Measurements from ENCODE around the gene CFAP20DC. TPM values are rescaled to one million over a fixed set of nuclear protein-coding genes. Genes with fewer than 3 reads are reported as not detected.
"Not testable (repeated sequence)": the region's sequence is repeated elsewhere in the genome, so short reads cannot be mapped to it uniquely, and the experiment has no call there.

Gene CFAP20DC
- total RNA-seq, 1 experiment from 2014 or later: 5.8 TPM

DNA sequence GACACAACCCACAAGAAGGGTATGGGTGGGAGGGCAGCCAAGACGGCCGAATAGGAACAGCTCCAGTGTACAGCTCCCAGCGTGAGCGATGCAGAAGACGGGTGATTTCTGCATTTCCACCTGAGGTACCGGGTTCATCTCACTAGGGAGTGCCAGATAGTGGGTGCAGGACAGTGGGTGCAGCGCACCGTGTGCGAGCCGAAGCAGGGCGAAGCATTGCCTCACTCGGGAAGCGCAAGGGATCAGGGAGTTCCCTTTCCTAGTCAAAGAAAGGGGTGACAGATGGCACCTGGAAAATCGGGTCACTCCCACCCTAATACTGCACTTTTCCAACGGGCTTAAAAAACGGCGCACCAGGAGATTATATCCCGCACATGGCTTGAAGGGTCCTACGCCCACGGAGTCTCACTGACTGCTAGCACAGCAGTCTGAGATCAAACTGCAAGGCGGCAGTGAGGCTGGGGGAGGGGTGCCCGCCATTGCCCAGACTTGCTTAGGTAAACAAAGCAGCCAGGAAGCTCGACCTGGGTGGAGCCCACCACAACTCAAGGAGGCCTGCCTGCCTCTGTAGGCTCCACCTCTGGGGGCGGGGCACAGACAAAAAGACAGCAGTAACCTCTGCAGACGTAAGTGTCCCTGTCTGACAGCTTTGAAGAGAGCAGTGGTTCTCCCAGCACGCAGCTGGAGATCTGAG is 243.1 kb downstream of the CFAP20DC start:
- not testable (repeated sequence) for DNase-seq, H3K36me3 ChIP-seq, H3K27me3 ChIP-seq, H3K4me3 ChIP-seq, H3K9me3 ChIP-seq

- Histone ChIP-seq H3K27me3 (no peaks in the 10 kb centered on the region), H3K9me3 (no peaks in the 10 kb centered on the region), H3K4me3 (no peak overlapping the region), H3K36me3 (no peaks in the 10 kb centered on the region)
- no peak for DNase-seq
These were observed 244.9 kb downstream of the CFAP20DC start for GRCh38 chr3:58804914-58805313.

DNA sequence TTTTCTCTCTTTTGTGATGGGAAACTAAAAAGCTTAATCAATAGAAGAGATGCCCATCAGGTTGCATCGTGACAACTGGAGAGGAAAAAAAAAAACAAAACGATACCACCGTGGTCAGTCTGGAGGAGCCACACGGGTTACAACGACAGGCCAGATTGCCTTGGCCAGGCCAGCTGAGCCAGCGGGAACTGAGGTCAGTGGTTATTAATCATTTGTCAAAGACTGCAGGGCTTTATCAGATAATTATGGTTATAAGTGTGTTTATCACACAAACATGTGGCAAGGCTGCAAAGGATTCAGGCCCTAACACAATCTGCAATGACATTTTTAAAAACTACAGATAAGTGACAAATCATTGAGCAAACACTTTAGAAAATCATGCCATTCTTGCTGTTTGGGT is 248.3 kb downstream of the CFAP20DC start:
- DNase-seq: no peak
- Histone ChIP-seq H3K36me3 (no peaks in the 10 kb centered on the region), H3K9me3 (no peaks in the 10 kb centered on the region)

GRCh38 chr3:58800940-58801339 is 248.9 kb downstream of the CFAP20DC start:
- no peak for DNase-seq
- no peaks in the 10 kb centered on the region for H3K9me3 ChIP-seq
- H3K4me3 ChIP-seq: no peak overlapping the region
- H3K36me3 ChIP-seq: no peaks in the 10 kb centered on the region
- no peaks in the 10 kb centered on the region for H3K27me3 ChIP-seq

More for the DNA sequence above, 248.3 kb downstream of the CFAP20DC start:
- Histone ChIP-seq H3K4me3 (no peak overlapping the region), H3K27me3 (no peaks in the 10 kb centered on the region)

GRCh38 chr3:58800032-58800431 is 249.8 kb downstream of the CFAP20DC start:
- H3K27me3 ChIP-seq: no peaks in the 10 kb centered on the region
- DNase-seq: no peak
- H3K4me3 ChIP-seq: no peak overlapping the region
- no peaks in the 10 kb centered on the region for H3K36me3 ChIP-seq
- H3K9me3 ChIP-seq: no peaks in the 10 kb centered on the region

GRCh38 chr3:58799271-58799670 is 250.6 kb downstream of the CFAP20DC start:
- Histone ChIP-seq H3K27me3 (no peaks in the 10 kb centered on the region), H3K9me3 (no peaks in the 10 kb centered on the region), H3K4me3 (no peak overlapping the region), H3K36me3 (no peaks in the 10 kb centered on the region)
- DNase-seq: no peak

DNA sequence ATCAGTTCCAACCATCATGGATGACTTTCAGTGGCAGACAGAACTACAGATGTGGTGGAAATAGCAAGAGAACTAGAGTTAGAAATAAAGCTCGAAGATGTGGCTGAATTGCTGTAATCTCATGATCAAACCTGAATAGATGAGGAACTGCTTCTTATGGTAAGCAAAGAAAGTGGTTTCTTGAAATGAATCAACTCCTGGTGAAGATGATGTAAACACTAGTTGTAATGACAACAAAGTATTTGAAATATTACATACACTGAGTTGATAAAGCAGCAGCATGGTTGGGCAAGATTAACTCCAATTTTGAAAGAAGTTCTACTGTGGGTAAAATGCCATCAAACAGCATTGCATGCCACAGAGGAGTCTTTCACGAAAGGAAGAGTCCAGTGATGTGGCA is 251.5 kb downstream of the CFAP20DC start:
- no peak overlapping the region for H3K4me3 ChIP-seq
- H3K36me3 ChIP-seq: no peaks in the 10 kb centered on the region
- no peaks in the 10 kb centered on the region for H3K9me3 ChIP-seq
- DNase-seq: no peak
- no peaks in the 10 kb centered on the region for H3K27me3 ChIP-seq

DNA sequence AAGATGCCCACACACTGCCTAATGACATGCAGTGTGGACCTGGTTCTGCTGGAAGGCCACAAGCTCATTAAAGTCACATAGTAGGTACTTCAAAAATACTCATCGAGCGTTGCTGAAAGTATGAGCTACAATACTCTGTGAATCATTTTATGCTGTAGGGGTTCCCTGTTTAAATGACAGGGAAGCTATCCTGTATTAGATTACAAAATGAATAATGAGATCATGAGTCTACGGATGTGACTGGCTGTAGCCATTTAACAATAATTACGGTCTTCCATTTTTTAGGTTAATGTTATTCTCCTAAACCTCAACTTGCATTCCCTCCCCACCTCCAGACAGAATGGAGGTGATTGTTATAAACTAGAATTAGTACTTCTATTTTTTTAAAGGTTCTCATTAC is 255.1 kb downstream of the CFAP20DC start:
- H3K36me3 ChIP-seq: no peaks in the 10 kb centered on the region
- H3K27me3 ChIP-seq: no peaks in the 10 kb centered on the region
- H3K9me3 ChIP-seq: no peaks in the 10 kb centered on the region
- no peak for DNase-seq
- no peak overlapping the region for H3K4me3 ChIP-seq

- Histone ChIP-seq H3K27me3 (no peaks in the 10 kb centered on the region), H3K9me3 (no peaks in the 10 kb centered on the region), H3K36me3 (no peaks in the 10 kb centered on the region), H3K4me3 (no peak overlapping the region)
- no peak for DNase-seq
These were observed 255.9 kb downstream of the CFAP20DC start for GRCh38 chr3:58793938-58794337.

DNA sequence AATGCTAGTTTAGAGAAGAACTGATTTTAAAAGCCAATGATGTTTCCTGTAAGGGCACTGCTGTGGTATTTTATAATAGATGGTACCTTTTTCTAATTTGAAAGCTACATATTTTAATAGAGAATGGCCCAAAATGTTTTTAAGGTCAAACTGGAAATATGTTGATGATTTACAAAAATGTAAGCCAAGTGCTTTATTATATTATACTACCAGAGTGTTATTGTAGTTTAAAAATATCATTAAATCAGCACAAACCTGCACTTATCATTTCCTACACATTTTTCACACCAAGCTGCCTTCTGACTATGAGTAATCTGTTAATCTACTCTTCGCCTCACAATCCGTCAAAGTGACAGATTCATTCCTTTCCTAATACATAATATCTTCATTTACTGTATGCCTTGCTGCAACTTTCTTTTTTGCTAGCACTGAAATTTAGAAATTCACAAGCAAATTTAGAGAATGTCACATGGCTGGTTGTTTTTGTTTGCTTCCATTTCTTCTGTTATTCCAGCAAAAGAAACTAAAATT is 256.8 kb downstream of the CFAP20DC start:
- no peak for DNase-seq
- Histone ChIP-seq H3K36me3 (no peaks in the 10 kb centered on the region), H3K4me3 (no peak overlapping the region), H3K27me3 (no peaks in the 10 kb centered on the region), H3K9me3 (no peaks in the 10 kb centered on the region)

GRCh38 chr3:58789385-58789784 is 260.4 kb downstream of the CFAP20DC start:
- no peaks in the 10 kb centered on the region for H3K36me3 ChIP-seq
- no peak overlapping the region for H3K4me3 ChIP-seq
- no peak for DNase-seq
- no peaks in the 10 kb centered on the region for H3K27me3 ChIP-seq
- no peaks in the 10 kb centered on the region for H3K9me3 ChIP-seq

GRCh38 chr3:58784888-58785287 is 264.9 kb downstream of the CFAP20DC start:
- no peak for DNase-seq
- H3K27me3 ChIP-seq: no peaks in the 10 kb centered on the region
- no peaks in the 10 kb centered on the region; the same call in 1 of the 2 replicates for H3K9me3 ChIP-seq
- H3K36me3 ChIP-seq: no peaks in the 10 kb centered on the region
- H3K4me3 ChIP-seq: no peak overlapping the region

DNA sequence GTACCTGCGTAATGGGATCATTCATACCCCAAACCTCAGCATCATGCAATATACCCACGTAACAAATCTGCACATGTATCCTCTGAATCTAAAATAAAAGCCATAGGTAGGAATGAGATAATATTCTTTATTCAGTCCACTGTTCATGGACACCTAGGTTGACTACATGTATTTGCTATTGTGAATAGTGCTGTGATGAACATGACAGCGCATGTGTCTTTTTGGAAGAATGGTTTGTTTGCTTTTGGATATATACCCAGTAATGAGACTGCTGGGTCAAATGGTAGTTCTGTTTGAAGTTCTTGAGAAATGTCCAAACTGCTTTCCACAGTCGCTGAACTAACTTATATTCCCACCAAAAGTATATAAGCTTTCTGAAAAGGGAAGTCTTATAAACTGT is 265.4 kb downstream of the CFAP20DC start:
- H3K4me3 ChIP-seq: no peak overlapping the region
- H3K36me3 ChIP-seq: no peaks in the 10 kb centered on the region
- peaks cover 3% of the 10 kb centered on the region; the same call in 1 of the 2 replicates for H3K9me3 ChIP-seq
- no peak for DNase-seq
- no peaks in the 10 kb centered on the region for H3K27me3 ChIP-seq

- no peaks in the 10 kb centered on the region for H3K27me3 ChIP-seq
- H3K9me3 ChIP-seq: peaks cover 7% of the 10 kb centered on the region; the same call in 1 of the 2 replicates
- H3K4me3 ChIP-seq: no peak overlapping the region
- no peaks in the 10 kb centered on the region for H3K36me3 ChIP-seq
- DNase-seq: no peak
These were observed 266.0 kb downstream of the CFAP20DC start for GRCh38 chr3:58783845-58784244.

DNA sequence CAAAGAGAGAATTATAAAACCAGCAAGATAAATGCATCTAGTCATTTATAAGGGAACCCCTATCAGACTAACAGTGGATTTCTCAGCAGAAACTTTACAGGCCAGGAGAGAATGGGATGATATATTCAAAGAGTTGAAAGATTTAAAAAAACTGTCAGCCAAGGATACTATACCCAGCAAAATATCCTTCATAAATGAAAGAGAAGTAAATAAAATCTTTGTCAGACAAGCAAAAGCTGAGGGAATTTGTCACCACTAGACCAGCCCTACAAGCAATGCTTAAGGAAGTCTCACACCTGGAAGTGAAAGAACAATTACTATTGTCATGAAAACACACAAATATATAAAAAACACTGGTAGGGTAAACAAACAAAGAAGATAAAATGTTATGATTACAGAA is 269.9 kb downstream of the CFAP20DC start:
- no peak overlapping the region for H3K4me3 ChIP-seq
- no peaks in the 10 kb centered on the region for H3K36me3 ChIP-seq
- peaks cover 7% of the 10 kb centered on the region; the same call in 1 of the 2 replicates for H3K9me3 ChIP-seq
- no peaks in the 10 kb centered on the region for H3K27me3 ChIP-seq
- no peak for DNase-seq

DNA sequence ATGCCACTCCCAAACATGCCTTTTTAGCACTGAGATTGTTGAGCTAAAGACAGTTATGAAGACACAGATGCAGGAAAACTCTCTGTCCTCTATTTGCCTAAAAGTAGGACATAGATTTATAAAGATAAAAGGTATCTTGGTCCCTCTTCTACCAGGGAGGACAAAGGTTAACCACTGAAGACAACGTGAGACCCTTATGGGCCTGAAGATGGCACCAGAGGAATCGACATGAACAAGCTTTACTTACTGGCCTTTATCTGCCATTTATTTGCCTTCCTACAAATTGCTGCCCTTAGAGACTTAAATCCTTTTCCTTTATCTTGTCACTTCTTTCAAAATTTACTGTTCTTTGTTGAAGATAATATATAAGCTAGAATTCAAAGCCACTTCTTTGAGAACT is 273.6 kb downstream of the CFAP20DC start:
- Histone ChIP-seq H3K4me3 (no peak overlapping the region), H3K27me3 (no peaks in the 10 kb centered on the region), H3K9me3 (peaks cover 7% of the 10 kb centered on the region; the same call in 1 of the 2 replicates), H3K36me3 (no peaks in the 10 kb centered on the region)
- no peak for DNase-seq

- DNase-seq: no peak
- Histone ChIP-seq H3K4me3 (no peak overlapping the region), H3K9me3 (no peaks in the 10 kb centered on the region), H3K36me3 (no peaks in the 10 kb centered on the region), H3K27me3 (no peaks in the 10 kb centered on the region)
These were observed 277.4 kb downstream of the CFAP20DC start for GRCh38 chr3:58772462-58772861.

GRCh38 chr3:58769065-58769464 is 280.8 kb downstream of the CFAP20DC start:
- no peak for DNase-seq
- Histone ChIP-seq H3K27me3 (no peaks in the 10 kb centered on the region), H3K4me3 (no peak overlapping the region), H3K9me3 (no peaks in the 10 kb centered on the region), H3K36me3 (no peaks in the 10 kb centered on the region)

Data from MG63 (cell line).